ENCODE measurements around the gene POLR2C. TPM values are rescaled to one million over a fixed set of nuclear protein-coding genes. Genes with fewer than 3 reads are reported as not detected.

Gene POLR2C
- total and polyA plus RNA-seq, 2 of the 13 experiments (the other 11 are each of a cell fraction or from before 2014, with no cell fraction given): 104 to 216 TPM

- TF ChIP-seq, protein P1, sequence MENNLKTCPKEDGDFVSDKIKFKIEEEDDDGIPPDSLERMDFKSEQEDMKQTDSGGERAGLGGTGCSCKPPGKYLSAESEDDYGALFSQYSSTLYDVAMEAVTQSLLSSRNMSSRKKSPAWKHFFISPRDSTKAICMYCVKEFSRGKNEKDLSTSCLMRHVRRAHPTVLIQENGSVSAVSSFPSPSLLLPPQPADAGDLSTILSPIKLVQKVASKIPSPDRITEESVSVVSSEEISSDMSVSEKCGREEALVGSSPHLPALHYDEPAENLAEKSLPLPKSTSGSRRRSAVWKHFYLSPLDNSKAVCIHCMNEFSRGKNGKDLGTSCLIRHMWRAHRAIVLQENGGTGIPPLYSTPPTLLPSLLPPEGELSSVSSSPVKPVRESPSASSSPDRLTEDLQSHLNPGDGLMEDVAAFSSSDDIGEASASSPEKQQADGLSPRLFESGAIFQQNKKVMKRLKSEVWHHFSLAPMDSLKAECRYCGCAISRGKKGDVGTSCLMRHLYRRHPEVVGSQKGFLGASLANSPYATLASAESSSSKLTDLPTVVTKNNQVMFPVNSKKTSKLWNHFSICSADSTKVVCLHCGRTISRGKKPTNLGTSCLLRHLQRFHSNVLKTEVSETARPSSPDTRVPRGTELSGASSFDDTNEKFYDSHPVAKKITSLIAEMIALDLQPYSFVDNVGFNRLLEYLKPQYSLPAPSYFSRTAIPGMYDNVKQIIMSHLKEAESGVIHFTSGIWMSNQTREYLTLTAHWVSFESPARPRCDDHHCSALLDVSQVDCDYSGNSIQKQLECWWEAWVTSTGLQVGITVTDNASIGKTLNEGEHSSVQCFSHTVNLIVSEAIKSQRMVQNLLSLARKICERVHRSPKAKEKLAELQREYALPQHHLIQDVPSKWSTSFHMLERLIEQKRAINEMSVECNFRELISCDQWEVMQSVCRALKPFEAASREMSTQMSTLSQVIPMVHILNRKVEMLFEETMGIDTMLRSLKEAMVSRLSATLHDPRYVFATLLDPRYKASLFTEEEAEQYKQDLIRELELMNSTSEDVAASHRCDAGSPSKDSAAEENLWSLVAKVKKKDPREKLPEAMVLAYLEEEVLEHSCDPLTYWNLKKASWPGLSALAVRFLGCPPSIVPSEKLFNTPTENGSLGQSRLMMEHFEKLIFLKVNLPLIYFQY (CRISPR knock-in tag; IDR thresholded peaks at IDR 0.05; ENCODE audit: borderline replicate concordance): peak; percentile 81
- no peak for TF ChIP-seq RAD51 (IDR thresholded peaks at IDR 0.05; ENCODE audit: borderline replicate concordance)
- TF ChIP-seq ATF7-NPFF (CRISPR knock-in tag; IDR thresholded peaks at IDR 0.05; ENCODE audit: low read depth): 0 out of 2 replicates have a peak, but pooled peaks have one; percentile 45
- TF ChIP-seq ZNF550 (CRISPR knock-in tag; IDR thresholded peaks at IDR 0.05; ENCODE audit: borderline replicate concordance): peak; percentile 38; the same call in 1 of the 2 replicates
- TF ChIP-seq MYNN (CRISPR knock-in tag; IDR thresholded peaks at IDR 0.05; ENCODE audit: low read depth): no peak
- TF ChIP-seq ZNF747 (CRISPR knock-in tag; IDR thresholded peaks at IDR 0.05; ENCODE audit: borderline replicate concordance): peak; percentile 64; the same call in 1 of the 2 replicates
- no peak for TF ChIP-seq MAF1 (CRISPR knock-in tag; IDR thresholded peaks at IDR 0.05; ENCODE audit: borderline replicate concordance)
- TF ChIP-seq ETV5 (CRISPR knock-in tag; IDR thresholded peaks at IDR 0.05; ENCODE audit: borderline replicate concordance): peak; percentile 87; the same call in 1 of the 2 replicates
- TF ChIP-seq GABPB1 (CRISPR knock-in tag; IDR thresholded peaks at IDR 0.05): peak; percentile 76
- no peak for TF ChIP-seq ZNF17 (CRISPR knock-in tag; IDR thresholded peaks at IDR 0.05)
- TF ChIP-seq KMT2B (CRISPR knock-in tag; IDR thresholded peaks at IDR 0.05): peak; percentile 51
- 0 out of 2 replicates have a peak, but pooled peaks have one; percentile 56 for TF ChIP-seq ZFP37 (CRISPR knock-in tag; IDR thresholded peaks at IDR 0.05; ENCODE audit: borderline replicate concordance)
- no peak for TF ChIP-seq ZNF7 (CRISPR knock-in tag; IDR thresholded peaks at IDR 0.05)
- TF ChIP-seq ELF4 (CRISPR knock-in tag; IDR thresholded peaks at IDR 0.05; ENCODE audit: borderline replicate concordance): peak; percentile 87; the same call in 1 of the 2 replicates
- no peak for TF ChIP-seq HOXA7 (CRISPR knock-in tag; IDR thresholded peaks at IDR 0.05)
- TF ChIP-seq MAX (IDR thresholded peaks at IDR 0.05): peak; percentile 66
- peak; percentile 94 for TF ChIP-seq PITX1 (CRISPR knock-in tag; IDR thresholded peaks at IDR 0.05)
- no peak for TF ChIP-seq SCMH1 (CRISPR knock-in tag; IDR thresholded peaks at IDR 0.05; ENCODE audit: borderline replicate concordance)
- TF ChIP-seq PAXIP1 (CRISPR knock-in tag; conservative IDR thresholded peaks at IDR 0.05): peak; percentile 94
These were observed 17.7 kb downstream of the POLR2C start (continued) for GRCh38 chr16:57479976-57480753.
